ENCODE measurements around the gene ERI3.

The ERI3 gene

GRCh38 chr1:44318097-44319088, 36.7 kb downstream of the ERI3 start:
- H3K4me3 ChIP-seq (ENCODE audit: low read length), result no peak overlapping the region
- TF ChIP-seq, protein P1, sequence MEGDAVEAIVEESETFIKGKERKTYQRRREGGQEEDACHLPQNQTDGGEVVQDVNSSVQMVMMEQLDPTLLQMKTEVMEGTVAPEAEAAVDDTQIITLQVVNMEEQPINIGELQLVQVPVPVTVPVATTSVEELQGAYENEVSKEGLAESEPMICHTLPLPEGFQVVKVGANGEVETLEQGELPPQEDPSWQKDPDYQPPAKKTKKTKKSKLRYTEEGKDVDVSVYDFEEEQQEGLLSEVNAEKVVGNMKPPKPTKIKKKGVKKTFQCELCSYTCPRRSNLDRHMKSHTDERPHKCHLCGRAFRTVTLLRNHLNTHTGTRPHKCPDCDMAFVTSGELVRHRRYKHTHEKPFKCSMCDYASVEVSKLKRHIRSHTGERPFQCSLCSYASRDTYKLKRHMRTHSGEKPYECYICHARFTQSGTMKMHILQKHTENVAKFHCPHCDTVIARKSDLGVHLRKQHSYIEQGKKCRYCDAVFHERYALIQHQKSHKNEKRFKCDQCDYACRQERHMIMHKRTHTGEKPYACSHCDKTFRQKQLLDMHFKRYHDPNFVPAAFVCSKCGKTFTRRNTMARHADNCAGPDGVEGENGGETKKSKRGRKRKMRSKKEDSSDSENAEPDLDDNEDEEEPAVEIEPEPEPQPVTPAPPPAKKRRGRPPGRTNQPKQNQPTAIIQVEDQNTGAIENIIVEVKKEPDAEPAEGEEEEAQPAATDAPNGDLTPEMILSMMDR (IDR thresholded peaks at IDR 0.05; ENCODE audit: insufficient read depth, low read depth, low read length, missing control alignments), result peak; percentile 79
- DNase-seq (ENCODE audit: low read depth), result peak; percentile 46

GRCh38 chr1:44316231-44316759, 38.8 kb downstream of the ERI3 start:
- no peak overlapping the region for H3K4me3 ChIP-seq (ENCODE audit: low read length)
- TF ChIP-seq, protein P1 (IDR thresholded peaks at IDR 0.05; ENCODE audit: insufficient read depth, low read depth, low read length, missing control alignments), result no peak
- no peak for DNase-seq (ENCODE audit: low read depth)

- TF ChIP-seq, protein P1 (IDR thresholded peaks at IDR 0.05; ENCODE audit: insufficient read depth, low read depth, low read length, missing control alignments), result no peak
- H3K4me3 ChIP-seq (ENCODE audit: low read length), result no peak overlapping the region
- no peak for DNase-seq (ENCODE audit: low read depth)
Measured at GRCh38 chr1:44315521-44315920, 39.5 kb downstream of the ERI3 start.

GRCh38 chr1:44314452-44314851, 40.6 kb downstream of the ERI3 start:
- no peak overlapping the region for H3K4me3 ChIP-seq (ENCODE audit: low read length)
- TF ChIP-seq, protein P1 (IDR thresholded peaks at IDR 0.05; ENCODE audit: insufficient read depth, low read depth, low read length, missing control alignments), result no peak
- no peak for DNase-seq (ENCODE audit: low read depth)

GRCh38 chr1:44313265-44313918, 41.7 kb downstream of the ERI3 start:
- TF ChIP-seq, protein P1 (IDR thresholded peaks at IDR 0.05; ENCODE audit: insufficient read depth, low read depth, low read length, missing control alignments), result no peak
- H3K4me3 ChIP-seq (ENCODE audit: low read length), result no peak overlapping the region
- no peak for DNase-seq (ENCODE audit: low read depth)

DNA sequence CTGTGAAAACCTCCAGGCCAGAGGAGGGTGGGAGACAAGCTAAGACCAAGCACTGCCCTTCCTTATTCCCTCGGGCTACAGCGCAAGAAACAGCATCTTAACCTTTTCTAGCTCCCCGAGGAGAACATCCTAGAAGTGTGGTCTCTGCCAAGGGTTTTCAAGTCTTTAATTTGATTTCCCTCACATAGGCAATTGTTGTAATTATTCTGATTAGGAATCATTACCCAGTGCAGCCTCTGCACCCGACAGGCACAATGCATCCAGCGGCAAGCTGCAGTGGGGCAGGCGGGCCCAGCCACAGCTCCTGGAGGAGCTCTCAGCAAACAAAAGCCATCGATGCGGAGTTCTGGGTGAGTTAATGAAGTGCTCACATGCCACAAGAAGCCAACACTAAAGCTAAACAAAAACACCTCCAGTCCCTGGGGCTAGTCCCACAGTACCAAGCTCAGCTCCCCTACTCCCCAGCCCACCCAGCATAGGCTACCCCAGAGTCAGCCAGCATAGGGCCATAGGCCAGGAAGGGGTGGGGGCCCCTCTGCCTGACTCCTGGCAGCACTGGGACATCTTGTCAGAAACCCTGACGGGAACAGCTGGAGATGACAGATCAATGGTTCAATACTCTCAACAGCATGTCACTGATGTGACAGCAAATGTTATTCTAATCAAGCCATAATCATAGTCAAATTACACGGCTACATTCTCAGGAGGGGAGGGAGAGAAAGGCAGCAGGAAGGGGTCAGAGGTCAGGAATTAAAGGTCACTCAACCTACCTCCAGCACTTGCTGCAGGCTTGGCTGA, 42.5 kb downstream of the ERI3 start:
- no peak overlapping the region for H3K4me3 ChIP-seq (ENCODE audit: low read length)
- TF ChIP-seq, protein P1 (IDR thresholded peaks at IDR 0.05; ENCODE audit: insufficient read depth, low read depth, low read length, missing control alignments), result no peak
- DNase-seq (ENCODE audit: low read depth), result no peak
